Activated CD4-positive, alpha-beta T cell treated with anti-CD3 and anti-CD28 coated beads, Interleukin-2, amount 50 U/mL, for 4 hours (primary cell): Measurements from ENCODE around the gene CLEC16A.

Experiments used
- DNase-seq, 2 experiments: peaks; one replicate each; pipeline ENCODE4 v3.0.0-alpha.2; 2020

Gene CLEC16A

GRCh38 chr16:11047057-11047456 is 102.7 kb downstream of the CLEC16A start:
- no peak for DNase-seq

GRCh38 chr16:11047939-11048800 is 103.8 kb downstream of the CLEC16A start:
- no peak for DNase-seq

GRCh38 chr16:11049396-11050059 is 105.2 kb downstream of the CLEC16A start:
- no peak for DNase-seq

GRCh38 chr16:11050536-11050935 is 106.2 kb downstream of the CLEC16A start:
- DNase-seq: no peak

- no peak for DNase-seq
Measured at GRCh38 chr16:11050944-11051343, 106.6 kb downstream of the CLEC16A start.

- no peak for DNase-seq
Measured at GRCh38 chr16:11051430-11051829, 107.1 kb downstream of the CLEC16A start.

GRCh38 chr16:11051879-11052808 is 107.8 kb downstream of the CLEC16A start:
- peak; percentile 17 to 25 for DNase-seq

- no peak for DNase-seq
Measured at GRCh38 chr16:11053916-11054460, 109.6 kb downstream of the CLEC16A start.

- DNase-seq: no peak
Measured at GRCh38 chr16:11056090-11056992, 112.0 kb downstream of the CLEC16A start.

GRCh38 chr16:11056993-11057649 is 112.8 kb downstream of the CLEC16A start:
- no peak for DNase-seq

- no peak for DNase-seq
Measured at GRCh38 chr16:11057711-11058345, 113.5 kb downstream of the CLEC16A start.

- no peak for DNase-seq
Measured at GRCh38 chr16:11058832-11059231, 114.5 kb downstream of the CLEC16A start.

- no peak for DNase-seq
Measured at GRCh38 chr16:11059588-11059987, 115.2 kb downstream of the CLEC16A start.

GRCh38 chr16:11060364-11060763 is 116.0 kb downstream of the CLEC16A start:
- DNase-seq: no peak

GRCh38 chr16:11060842-11061241 is 116.5 kb downstream of the CLEC16A start:
- no peak for DNase-seq

GRCh38 chr16:11061629-11062270 is 117.4 kb downstream of the CLEC16A start:
- no peak for DNase-seq

GRCh38 chr16:11063448-11064201 is 119.3 kb downstream of the CLEC16A start:
- DNase-seq: no peak

- DNase-seq: no peak
Measured at GRCh38 chr16:11064202-11064540, 119.8 kb downstream of the CLEC16A start.

GRCh38 chr16:11064851-11065250 is 120.5 kb downstream of the CLEC16A start:
- no peak for DNase-seq
